ENCODE results near the gene OSBPL2. TPM values are rescaled to one million over a fixed set of nuclear protein-coding genes. Genes with fewer than 3 reads are reported as not detected.

OSBPL2 gene
- total RNA-seq (2021) (26.3 and 32.1 TPM in 2 replicates), Bru-seq, nascent RNA (percentile 52 among the genes with signal in this experiment), BruChase-seq, experiment 1, labeled RNA remaining after a 2-hour chase (percentile 53 among the genes with signal in this experiment), BruChase-seq, experiment 2, labeled RNA remaining after a 6-hour chase (percentile 58 among the genes with signal in this experiment)
- long read RNA-seq, full-length matches to known transcripts = 48 of 65 reads
- long read RNA-seq, partial matches to known transcripts = 5 of 65 reads
- long read RNA-seq, other reads (novel, unspliced or antisense) = 12 of 65 reads

DNA sequence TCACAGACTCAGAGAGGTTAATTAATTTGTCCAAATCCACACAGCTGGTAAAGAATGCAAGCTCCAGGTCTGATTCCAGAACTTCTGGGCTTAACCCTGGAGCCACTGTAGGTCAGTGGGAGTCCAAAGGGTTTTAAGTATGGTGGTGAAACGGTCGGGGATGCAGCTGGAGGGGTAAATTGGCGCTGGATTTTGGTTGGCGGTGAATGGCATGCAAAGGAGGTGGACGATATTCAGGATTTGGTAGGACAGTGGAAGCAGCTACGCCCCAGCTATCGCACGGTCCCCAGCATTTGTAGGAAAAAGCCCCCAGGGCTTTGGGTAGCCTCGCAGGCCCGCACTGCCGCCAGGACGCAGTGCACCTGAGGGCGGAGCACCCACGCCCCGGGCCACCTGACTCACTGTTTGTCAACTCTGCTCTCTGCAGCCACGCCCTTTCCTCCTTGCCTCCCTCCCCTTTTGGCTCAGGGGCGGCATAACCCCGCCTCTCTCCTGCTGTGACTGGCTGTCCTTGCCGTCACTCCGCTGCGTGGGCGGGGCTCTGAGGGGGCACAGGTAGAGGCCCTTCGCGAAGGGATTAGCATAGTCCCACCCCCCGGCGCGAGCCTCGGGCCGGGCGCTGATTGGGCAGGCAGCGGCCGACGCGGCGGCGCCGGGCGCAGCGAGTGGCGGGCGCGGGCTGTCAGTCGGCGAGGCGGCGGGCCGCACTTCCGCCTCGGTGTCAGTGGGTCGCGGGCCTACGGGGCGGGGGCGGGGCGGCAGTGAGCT is at the start of gene OSBPL2:
OSBPL2 (plus strand) TSS at position 721 of the 768 bp plus-strand sequence. CDS start 17,664 bp downstream, outside the sequence.
- POLR2A ChIA-PET (ENCODE audit: low non-redundant PET) = interaction anchor here (0.6 kb wide), 1 partner anchor 23 kb away, joined by 12 read pairs; no protein-coding TSS in a partner anchor
- Histone ChIP-seq H3K4me3 (ENCODE audit: low read depth, low read length, poor library complexity, severe bottlenecking) (peak within 1 kb of the TSS; percentile 73), H3K27me3 (replicated peaks; ENCODE audit: insufficient read depth, low read depth, low read length, poor library complexity) (no peaks in the 10 kb centered on the region), H3K36me3 (ENCODE audit: insufficient read depth, low read length, poor library complexity, severe bottlenecking) (no peaks in the 10 kb centered on the region), H3K9me3 (ENCODE audit: low read depth, low read length, poor library complexity, severe bottlenecking) (no peaks in the 10 kb centered on the region), H3K4me1 (ENCODE audit: insufficient read depth, low read length, poor library complexity, severe bottlenecking) (no peaks in the 10 kb centered on the region), H3K27ac (ENCODE audit: low read depth, low read length, poor library complexity, severe bottlenecking) (peak within 1 kb of the TSS; percentile 63)
- CTCF ChIA-PET = no interaction called here
- intact Hi-C loops (cut with micrococcal nuclease; ENCODE audit: unreplicated experiment) = no loop called here
- TF ChIP-seq EZH2 (IDR thresholded peaks at IDR 0.05; ENCODE audit: borderline replicate concordance, low read depth, low read length, poor library complexity, severe bottlenecking) = no peak
- TF ChIP-seq, protein P1, sequence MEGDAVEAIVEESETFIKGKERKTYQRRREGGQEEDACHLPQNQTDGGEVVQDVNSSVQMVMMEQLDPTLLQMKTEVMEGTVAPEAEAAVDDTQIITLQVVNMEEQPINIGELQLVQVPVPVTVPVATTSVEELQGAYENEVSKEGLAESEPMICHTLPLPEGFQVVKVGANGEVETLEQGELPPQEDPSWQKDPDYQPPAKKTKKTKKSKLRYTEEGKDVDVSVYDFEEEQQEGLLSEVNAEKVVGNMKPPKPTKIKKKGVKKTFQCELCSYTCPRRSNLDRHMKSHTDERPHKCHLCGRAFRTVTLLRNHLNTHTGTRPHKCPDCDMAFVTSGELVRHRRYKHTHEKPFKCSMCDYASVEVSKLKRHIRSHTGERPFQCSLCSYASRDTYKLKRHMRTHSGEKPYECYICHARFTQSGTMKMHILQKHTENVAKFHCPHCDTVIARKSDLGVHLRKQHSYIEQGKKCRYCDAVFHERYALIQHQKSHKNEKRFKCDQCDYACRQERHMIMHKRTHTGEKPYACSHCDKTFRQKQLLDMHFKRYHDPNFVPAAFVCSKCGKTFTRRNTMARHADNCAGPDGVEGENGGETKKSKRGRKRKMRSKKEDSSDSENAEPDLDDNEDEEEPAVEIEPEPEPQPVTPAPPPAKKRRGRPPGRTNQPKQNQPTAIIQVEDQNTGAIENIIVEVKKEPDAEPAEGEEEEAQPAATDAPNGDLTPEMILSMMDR (conservative IDR thresholded peaks at IDR 0.05; ENCODE audit: low read depth, low read length) = no peak
- no TSS peak for BruUV-seq (replicated peaks)
- peak; percentile 99 for DNase-seq (ENCODE audit: low spot score)

DNA sequence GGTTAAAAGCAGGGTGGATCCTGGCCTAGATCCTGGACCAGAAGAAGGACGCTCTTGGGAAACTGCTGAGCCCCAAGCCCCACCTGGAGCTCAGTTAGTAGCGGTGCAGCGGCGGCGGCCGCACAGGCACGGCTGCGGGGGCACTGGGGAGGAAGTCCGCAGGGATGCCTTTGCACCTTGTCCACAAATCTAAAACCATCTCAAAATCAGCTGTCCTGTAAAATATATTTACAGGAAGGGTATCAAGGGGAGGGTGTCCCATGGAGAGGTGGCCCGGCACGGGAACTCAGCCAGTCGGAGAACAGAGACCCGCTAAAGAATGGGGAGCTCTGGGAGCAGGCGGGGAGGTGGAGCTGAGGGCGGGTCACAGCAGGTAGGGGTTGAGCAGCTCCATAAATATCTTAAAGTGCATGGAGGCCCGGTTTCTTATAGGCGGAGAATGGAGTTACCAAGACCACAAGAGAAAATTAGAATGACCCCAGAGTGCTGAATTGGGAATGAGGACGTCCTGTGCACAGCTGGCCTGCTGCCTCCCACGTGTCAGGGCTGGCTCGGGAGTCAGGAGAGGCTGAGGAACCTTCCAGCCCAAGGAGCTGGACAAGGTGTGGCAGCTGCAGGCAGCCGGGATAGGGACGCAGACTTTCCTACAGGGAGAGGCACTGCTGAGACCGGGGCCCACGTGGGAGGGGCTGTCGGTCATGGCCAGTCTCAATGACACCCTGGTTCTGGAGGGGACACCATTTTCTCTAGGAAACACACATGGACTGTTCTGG is 47.5 kb upstream of the OSBPL2 start:
- H3K4me1 ChIP-seq (ENCODE audit: insufficient read depth, low read length, poor library complexity, severe bottlenecking) = no peaks in the 10 kb centered on the region
- POLR2A ChIA-PET (ENCODE audit: low non-redundant PET) = no interaction called here
- no TSS peak for BruUV-seq (replicated peaks)
- CTCF ChIA-PET = no interaction called here
- H3K27me3 ChIP-seq (replicated peaks; ENCODE audit: insufficient read depth, low read depth, low read length, poor library complexity) = no peaks in the 10 kb centered on the region
- no peak for TF ChIP-seq EZH2 (IDR thresholded peaks at IDR 0.05; ENCODE audit: borderline replicate concordance, low read depth, low read length, poor library complexity, severe bottlenecking)
- TF ChIP-seq, protein P1 (conservative IDR thresholded peaks at IDR 0.05; ENCODE audit: low read depth, low read length) = no peak
- intact Hi-C loops (cut with micrococcal nuclease; ENCODE audit: unreplicated experiment) = no loop called here
- peaks cover 22% of the 10 kb centered on the region for H3K36me3 ChIP-seq (ENCODE audit: insufficient read depth, low read length, poor library complexity, severe bottlenecking)
- no peak overlapping the region for H3K4me3 ChIP-seq (ENCODE audit: low read depth, low read length, poor library complexity, severe bottlenecking)
- H3K9me3 ChIP-seq (ENCODE audit: low read depth, low read length, poor library complexity, severe bottlenecking) = no peaks in the 10 kb centered on the region
- no peak for DNase-seq (ENCODE audit: low spot score)
- H3K27ac ChIP-seq (ENCODE audit: low read depth, low read length, poor library complexity, severe bottlenecking) = peak overlapping the region; percentile 42

DNA sequence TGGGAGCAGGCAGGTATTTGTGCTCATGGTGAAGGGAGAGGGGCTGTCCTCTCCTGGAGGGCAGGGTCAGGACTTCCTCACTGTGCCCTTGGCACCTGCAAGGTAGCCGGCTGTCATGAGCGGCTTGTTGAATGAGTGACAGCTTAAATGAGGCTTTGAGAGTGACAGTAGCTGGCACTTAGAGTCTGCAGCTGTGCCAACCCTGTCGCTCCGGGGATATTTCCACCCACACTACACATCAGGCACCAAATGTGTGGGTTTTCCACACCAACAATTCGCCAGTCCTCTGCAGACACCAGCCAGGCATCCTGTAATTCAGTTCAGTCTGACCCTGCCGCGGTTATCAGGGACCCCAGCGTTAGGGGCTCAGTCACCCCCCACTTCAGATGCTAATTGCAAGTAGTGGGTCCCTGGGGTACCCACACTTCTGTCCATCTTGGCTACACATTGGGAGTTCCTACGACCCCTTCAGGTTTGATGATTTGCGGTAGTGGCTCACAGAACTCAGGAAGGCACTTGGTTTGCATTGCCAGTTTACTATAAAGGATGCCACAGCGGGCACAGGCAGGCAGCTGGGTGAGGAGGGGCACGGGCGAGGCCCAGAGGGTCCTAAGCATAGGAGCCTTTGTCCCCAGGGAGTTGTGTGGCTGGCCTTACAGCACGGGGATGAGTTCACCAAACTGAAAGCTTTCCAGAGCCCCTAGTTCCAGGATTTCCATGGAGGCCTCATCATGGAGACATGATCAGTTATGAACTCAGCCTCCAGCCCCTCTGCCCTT is 46.4 kb upstream of the OSBPL2 start:
- CTCF ChIA-PET = no interaction called here
- DNase-seq (ENCODE audit: low spot score) = no peak

More for the DNA sequence above, 46.4 kb upstream of the OSBPL2 start:
- H3K36me3 ChIP-seq (ENCODE audit: insufficient read depth, low read length, poor library complexity, severe bottlenecking) = peaks cover 28% of the 10 kb centered on the region
- no peak for TF ChIP-seq EZH2 (IDR thresholded peaks at IDR 0.05; ENCODE audit: borderline replicate concordance, low read depth, low read length, poor library complexity, severe bottlenecking)
- TF ChIP-seq, protein P1 (conservative IDR thresholded peaks at IDR 0.05; ENCODE audit: low read depth, low read length) = no peak
- POLR2A ChIA-PET (ENCODE audit: low non-redundant PET) = no interaction called here
- intact Hi-C loops (cut with micrococcal nuclease; ENCODE audit: unreplicated experiment) = no loop called here
- H3K27me3 ChIP-seq (replicated peaks; ENCODE audit: insufficient read depth, low read depth, low read length, poor library complexity) = no peaks in the 10 kb centered on the region
- no peak overlapping the region for H3K4me3 ChIP-seq (ENCODE audit: low read depth, low read length, poor library complexity, severe bottlenecking)
- no TSS peak for BruUV-seq (replicated peaks)
- no peaks in the 10 kb centered on the region for H3K4me1 ChIP-seq (ENCODE audit: insufficient read depth, low read length, poor library complexity, severe bottlenecking)
- no peaks in the 10 kb centered on the region for H3K9me3 ChIP-seq (ENCODE audit: low read depth, low read length, poor library complexity, severe bottlenecking)
- no peak overlapping the region for H3K27ac ChIP-seq (ENCODE audit: low read depth, low read length, poor library complexity, severe bottlenecking)
